Gastroesophageal sphincter (tissue), 4 donors: ENCODE measurements around the gene WNK4. TPM values are rescaled to one million over a fixed set of nuclear protein-coding genes. Genes with fewer than 3 reads are reported as not detected.

Experiments used
- ATAC-seq: fragments of 150-250 bp; one replicate; pipeline ENCODE4 v1.9.1; 2016; ENCODE audit warnings: mild to moderate bottlenecking, moderate library complexity
- H3K27ac ChIP-seq, 4 donors: fragments of 200-600 bp; sonication (generic) in 3 of 4; 1 replicate in 3 of 4; 2 replicates in 1 of 4; pipeline ENCODE4 v1.5.1; 2016 to 2019
- H3K27me3 ChIP-seq: fragments of 200-600 bp; sonication (generic); one replicate; pipeline ENCODE4 v1.5.1; 2019
- H3K36me3 ChIP-seq, 2 donors: fragments of 200-600 bp; sonication (generic); one replicate each; pipeline ENCODE4 v1.5.1; 2019; ENCODE audit warnings: control low read depth in 1 of 2
- H3K4me1 ChIP-seq, 3 donors: fragments of 200-600 bp; sonication (generic); 1 replicate in 2 of 3; 2 replicates in 1 of 3; pipeline ENCODE4 v1.5.1; 2016 to 2019; ENCODE audit warnings: control low read depth in 2 of 3
- H3K4me3 ChIP-seq, 2 donors: fragments of 200-600 bp; sonication (generic); one replicate each; pipeline ENCODE4 v1.5.1; 2019; ENCODE audit warnings: mild to moderate bottlenecking in 1 of 2, moderate library complexity in 1 of 2
- H3K9me3 ChIP-seq, 3 donors: fragments of 200-600 bp; sonication (generic); one replicate each; pipeline ENCODE4 v1.5.1; 2017 to 2019; ENCODE audit warnings: control low read depth in 2 of 3
- CTCF ChIP-seq, 4 experiments: fragments of 200-600 bp in 2 of 4; fragments of 450-650 bp in 2 of 4; sonication (generic) in 1 of 4; IDR thresholded peaks; one replicate each; pipeline ENCODE4 v1.5.1; 2017 to 2019; ENCODE audit warnings: antibody characterized with exemption in 4 of 4, mild to moderate bottlenecking in 2 of 4, moderate library complexity in 2 of 4
- EP300 ChIP-seq: sonication (generic); formaldehyde crosslinking; IDR thresholded peaks from one replicate; pipeline ENCODE4 v1.6.1; 2017; ENCODE audit warnings: antibody characterized with exemption, mild to moderate bottlenecking
- POLR2A ChIP-seq, 2 donors: fragments of 450-650 bp; IDR thresholded peaks; one replicate each; pipeline ENCODE4 v1.6.1; 2017; ENCODE audit warnings: antibody characterized with exemption in 2 of 2, mild to moderate bottlenecking in 2 of 2, moderate library complexity in 1 of 2
- POLR2AphosphoS5 ChIP-seq: sonication (generic); formaldehyde crosslinking; IDR thresholded peaks from one replicate; pipeline ENCODE4 v1.6.1; 2017; ENCODE audit warnings: antibody characterized with exemption
- WGBS, 2 donors: methylation state at CpG; one replicate each; pipeline ENCODE4 v1.1.5; 2018; ENCODE audit warnings: low coverage in 1 of 2; 5-methylcytosine and 5-hydroxymethylcytosine counted together
- total RNA-seq, 4 donors: library from RNA; depleted of rRNA; stranded (reverse); fragments of >200 nt; gene quantifications; one replicate each; pipeline ENCODE4 v1.1.0, GENCODE V29; 2016

WNK4 gene
- total RNA-seq, 4 donors from 2014 or later = 0.78 to 6.7 (median 1.6) TPM

DNA sequence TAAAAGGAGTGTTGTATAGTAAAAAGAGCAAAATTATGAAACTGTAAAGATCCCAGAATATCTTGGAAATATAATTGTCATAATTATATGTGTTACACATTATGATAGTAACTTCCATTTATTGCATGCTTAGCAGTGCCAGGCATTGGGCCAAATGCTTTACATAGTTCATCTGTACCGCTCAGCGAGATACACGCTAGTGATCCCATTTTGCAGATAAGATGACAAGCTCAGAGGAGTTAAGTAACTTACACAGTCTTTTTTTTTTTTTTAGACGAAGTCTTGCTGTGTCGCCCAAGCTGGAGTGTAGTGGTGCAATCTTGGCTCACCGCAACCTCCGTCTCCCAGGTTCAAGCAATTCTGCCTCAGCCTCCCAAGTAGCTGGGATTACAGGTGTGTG, 28.8 kb upstream of the WNK4 start:
- H3K27me3 ChIP-seq = no peaks in the 10 kb centered on the region
- H3K27ac ChIP-seq = no peak overlapping the region
- no peaks in the 10 kb centered on the region for H3K9me3 ChIP-seq
- no peaks in the 10 kb centered on the region for H3K36me3 ChIP-seq
- ATAC-seq = no peak
- peaks cover 0 to 50% (median 27%) of the 10 kb centered on the region in 3 donors for H3K4me1 ChIP-seq
- WGBS, 2 donors = 42 to 44% methylated on average over 6 to 7 of the region's 7 CpGs
- H3K4me3 ChIP-seq = no peak overlapping the region
- TF ChIP-seq EP300 (no peak), POLR2A (IDR thresholded peaks at IDR 0.05) (no peak), POLR2AphosphoS5 (no peak), CTCF (IDR thresholded peaks at IDR 0.05) (no peak)

GRCh38 chr17:42754782-42755181, 25.6 kb upstream of the WNK4 start:
- Histone ChIP-seq H3K27me3 (no peaks in the 10 kb centered on the region), H3K4me1 (peaks cover 0 to 23% (median 13%) of the 10 kb centered on the region in 3 donors)

GRCh38 chr17:42759982-42760651, 20.3 kb upstream of the WNK4 start:
- Histone ChIP-seq H3K4me1 (peaks cover 0 to 37% (median 10%) of the 10 kb centered on the region in 3 donors), H3K27me3 (peaks cover 31% of the 10 kb centered on the region), H3K27ac (peak overlapping the region in 3 of 4 donors; percentile 67 to 79 (median 70)), H3K9me3 (no peaks in the 10 kb centered on the region), H3K4me3 (peak overlapping the region in 1 of 2 donors; percentile 69), H3K36me3 (no peaks in the 10 kb centered on the region)
- TF ChIP-seq POLR2AphosphoS5 (no peak), POLR2A (IDR thresholded peaks at IDR 0.05) (no peak), CTCF (IDR thresholded peaks at IDR 0.05) (no peak), EP300 (no peak)
- no peak for ATAC-seq
- 58 to 72% methylated on average over 7 to 9 of the region's 11 CpGs for WGBS, 2 donors

More at GRCh38 chr17:42754782-42755181, 25.6 kb upstream of the WNK4 start:
- Histone ChIP-seq H3K27ac (peak overlapping the region in 2 of 4 donors; percentile 30 to 32), H3K4me3 (no peak overlapping the region), H3K9me3 (no peaks in the 10 kb centered on the region), H3K36me3 (no peaks in the 10 kb centered on the region)
- WGBS, 2 donors = 20 to 58% methylated on average over 1 to 2 of the region's 3 CpGs
- TF ChIP-seq POLR2AphosphoS5 = no peak
- no peak for TF ChIP-seq EP300
- no peak for TF ChIP-seq POLR2A (IDR thresholded peaks at IDR 0.05)
- ATAC-seq = peak; percentile 96

DNA sequence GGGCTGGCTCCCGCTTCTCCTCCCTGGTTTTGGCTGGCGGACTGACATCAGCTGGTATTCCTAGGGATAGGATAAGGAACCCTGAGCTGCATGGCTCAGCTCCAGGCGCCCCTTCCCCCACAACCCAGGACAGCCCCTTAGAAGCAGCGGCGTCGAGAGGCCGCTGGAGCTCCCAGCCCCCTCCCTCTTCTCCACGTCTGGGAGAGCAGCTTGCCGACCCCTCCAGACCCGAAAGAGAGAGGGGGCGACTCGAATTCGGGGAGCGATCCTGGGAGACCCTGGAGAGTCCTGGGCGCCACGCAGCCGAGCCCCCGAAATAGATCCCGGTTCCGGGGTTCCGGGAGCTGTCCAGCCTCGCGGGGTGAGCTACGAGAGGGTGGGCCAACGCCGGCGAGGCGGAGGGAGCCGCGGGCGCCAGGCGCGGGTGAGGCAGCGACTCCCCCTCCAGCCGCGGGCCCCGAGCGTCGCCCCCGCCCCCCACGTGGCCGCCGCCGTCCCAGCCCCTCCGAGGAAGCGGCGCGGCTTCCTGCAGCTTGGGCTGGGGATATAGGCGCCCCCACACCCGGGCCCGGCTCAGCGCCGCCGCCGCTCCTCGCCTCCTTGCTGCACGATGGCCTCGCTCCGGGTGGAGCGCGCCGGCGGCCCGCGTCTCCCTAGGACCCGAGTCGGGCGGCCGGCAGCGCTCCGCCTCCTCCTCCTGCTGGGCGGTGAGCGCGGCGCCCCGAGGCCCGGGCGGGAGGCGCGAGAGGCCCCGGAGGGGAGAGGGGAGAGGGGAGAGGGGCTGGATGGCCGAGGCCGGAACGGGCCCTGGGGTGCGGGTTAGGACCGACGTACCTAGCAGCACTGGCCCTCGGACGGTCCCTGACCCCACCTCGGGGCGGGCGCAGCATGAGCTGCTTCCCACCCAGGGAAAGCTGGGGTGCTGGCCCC, 19.5 kb upstream of the WNK4 start, which contains the start of gene RAMP2:
Gene RAMP2 (plus strand): TSS at position 576 of the 930 bp plus-strand sequence. CDS start 35 bp downstream, at position 611.
- TF ChIP-seq CTCF (IDR thresholded peaks at IDR 0.05) (peak in 1 of 4 experiments; percentile 28), POLR2AphosphoS5 (no peak), POLR2A (IDR thresholded peaks at IDR 0.05) (peak in 1 of 2 donors; percentile 5), EP300 (no peak)
- Histone ChIP-seq H3K4me1 (peaks cover 0 to 37% (median 10%) of the 10 kb centered on the region in 3 donors), H3K9me3 (no peaks in the 10 kb centered on the region), H3K36me3 (no peaks in the 10 kb centered on the region), H3K27me3 (peaks cover 34% of the 10 kb centered on the region), H3K27ac (peak within 1 kb of the TSS in 3 of 4 donors; percentile 67 to 79 (median 70)), H3K4me3 (peak within 1 kb of the TSS; percentile 33 to 69)
- no CpG with 5 or more reads among the region's 92 CpGs for WGBS, 2 donors
- peak; percentile 54 for ATAC-seq

GRCh38 chr17:42761638-42762037, 18.8 kb upstream of the WNK4 start:
- Histone ChIP-seq H3K36me3 (no peaks in the 10 kb centered on the region), H3K9me3 (no peaks in the 10 kb centered on the region), H3K27ac (peak overlapping the region in 3 of 4 donors; percentile 67 to 79 (median 70)), H3K4me1 (peaks cover 0 to 37% (median 10%) of the 10 kb centered on the region in 3 donors), H3K27me3 (peaks cover 36% of the 10 kb centered on the region), H3K4me3 (peak overlapping the region; percentile 33 to 69)
- TF ChIP-seq CTCF (IDR thresholded peaks at IDR 0.05) (no peak), EP300 (no peak), POLR2AphosphoS5 (no peak), POLR2A (IDR thresholded peaks at IDR 0.05) (no peak)
- ATAC-seq = no peak
- WGBS, 2 donors = 30 to 35% methylated on average over 5 to 9 of the region's 12 CpGs
